HepG2 (cell line): ENCODE data around the gene PLAC9. TPM values are rescaled to one million over a fixed set of nuclear protein-coding genes. Genes with fewer than 3 reads are reported as not detected.
A peak's percentile ranks its signal among the peaks of the same experiment; 100 is the strongest.

Source experiments
- ATAC-seq: fragments of 200-7000 bp; cut with Tn5 transposase; 3 replicates; pipeline ENCODE4 v1.9.1; 2020; ENCODE audit warnings: mild to moderate bottlenecking, moderate library complexity
- BruUV-seq: library from RNA; stranded (reverse); fragments of 400-500 nt; replicated peaks from 2 replicates; lab custom pipeline; 2021; lab: Mats Ljungman, UMichigan
- CTCF ChIA-PET: fragments of 300-600 bp; formaldehyde crosslinking; extraction: SDS; loops from one replicate; lab custom pipeline; 2021; ENCODE audit warnings: low total read pairs, inconsistent platforms, low intra/inter-chr PET ratio; lab: Yijun Ruan, JAX
- POLR2A ChIA-PET: fragments of 350-600 bp; sonication (Branson Sonifier 250); formaldehyde crosslinking; loops from one replicate; lab custom pipeline; 2020; ENCODE audit warnings: antibody characterized with exemption, inconsistent platforms; lab: Yijun Ruan, JAX
- DNase-seq: peaks from one replicate; pipeline ENCODE4 v3.0.0-alpha.2; 2015; ENCODE audit warnings: low spot score
- FAIRE-seq: peaks from 3 replicates; lab custom pipeline; 2011; peaks lifted over from hg19 to GRCh38; lab: Jason Lieb, UNC
- H2AFZ ChIP-seq: one replicate; pipeline ENCODE4 v1.6.1; 2011; ENCODE audit warnings: low read length, inconsistent platforms
- H3K27ac ChIP-seq: fragments of 300-600 bp; 3 replicates; pipeline ENCODE4 v1.8.0; 2011; ENCODE audit warnings: mixed run types, mild to moderate bottlenecking, mixed read lengths, low read length, inconsistent platforms; ENCODE audit not compliant: insufficient read depth; ENCODE audit errors: extremely low read length
- H3K27me3 ChIP-seq, 2 experiments: fragments of 200-600 bp in 1 of 2; 2 replicates in 1 of 2; 3 replicates in 1 of 2; pipeline versions ENCODE4 v1.6.0 to v1.8.0; 2011; ENCODE audit warnings: low read length in 2 of 2, mild to moderate bottlenecking in 2 of 2, moderate library complexity in 2 of 2, inconsistent platforms in 1 of 2; ENCODE audit not compliant: insufficient read depth in 2 of 2, control insufficient read depth in 1 of 2
- H3K36me3 ChIP-seq, 2 experiments: fragments of 200-600 bp in 1 of 2; replicated peaks in 1 of 2; 2 replicates in 1 of 2; 3 replicates in 1 of 2; pipeline versions ENCODE4 v1.5.1 to v1.8.0; 2011; ENCODE audit warnings: low read length in 2 of 2, inconsistent platforms in 1 of 2; ENCODE audit not compliant: insufficient read depth in 2 of 2, control insufficient read depth in 1 of 2
- H3K4me1 ChIP-seq: 2 replicates; pipeline ENCODE4 v1.5.1; 2012; ENCODE audit warnings: low read length, inconsistent platforms; ENCODE audit not compliant: insufficient read depth
- H3K4me2 ChIP-seq: 2 replicates; pipeline ENCODE4 v1.6.0; 2011; ENCODE audit warnings: low read depth, low read length, inconsistent platforms
- H3K4me3 ChIP-seq, 3 experiments: fragments of 200-600 bp in 1 of 3; sonication (generic), shearing (Covaris generic) in 1 of 3; replicated peaks in 1 of 3; 2 replicates each; pipeline ENCODE4 v1.5.1; 2011 to 2016; ENCODE audit warnings: low read length in 3 of 3, inconsistent platforms in 2 of 3, low read depth in 2 of 3, mild to moderate bottlenecking in 2 of 3, control low read depth in 1 of 3, mixed read lengths in 1 of 3; ENCODE audit not compliant: insufficient read depth in 1 of 3
- H3K79me2 ChIP-seq: one replicate; pipeline ENCODE4 v1.6.1; 2011; ENCODE audit warnings: low read length, inconsistent platforms; ENCODE audit not compliant: insufficient read depth
- H3K9ac ChIP-seq: 2 replicates; pipeline ENCODE4 v1.6.0; 2011; ENCODE audit warnings: mild to moderate bottlenecking, low read depth, low read length, inconsistent platforms; ENCODE audit not compliant: insufficient read depth
- H3K9me3 ChIP-seq: 2 replicates; pipeline ENCODE4 v1.5.1; 2012; ENCODE audit warnings: mild to moderate bottlenecking, low read length
- H4K20me1 ChIP-seq: 2 replicates; pipeline ENCODE4 v1.6.0; 2011; ENCODE audit warnings: inconsistent platforms, mild to moderate bottlenecking, low read length, moderate library complexity; ENCODE audit not compliant: insufficient read depth
- AGO2 ChIP-seq: fragments of 200-400 bp; formaldehyde crosslinking; optimal IDR thresholded peaks from 2 replicates; pipeline ENCODE3; 2017; ENCODE audit warnings: mild to moderate bottlenecking, low read depth, low read length, moderate library complexity
- GZF1 ChIP-seq: sonication (generic); formaldehyde crosslinking; IDR thresholded peaks from 2 replicates; pipeline ENCODE4 v1.5.1; 2020; ENCODE audit warnings: mild to moderate bottlenecking, missing genetic modification reagents
- HOXA5 ChIP-seq: sonication (generic); formaldehyde crosslinking; IDR thresholded peaks from 2 replicates; pipeline ENCODE4 v1.4.0; 2020; ENCODE audit warnings: missing genetic modification reagents
- MAFG ChIP-seq: sonication (generic); formaldehyde crosslinking; IDR thresholded peaks from 2 replicates; pipeline ENCODE4 v1.5.1; 2020; ENCODE audit warnings: mild to moderate bottlenecking, missing genetic modification reagents
- MATR3 ChIP-seq: sonication (generic); formaldehyde crosslinking; IDR thresholded peaks from 2 replicates; pipeline ENCODE4 v1.4.0; 2020; ENCODE audit warnings: missing genetic modification reagents
- PTBP1 ChIP-seq: fragments of 200-400 bp; formaldehyde crosslinking; IDR thresholded peaks from 2 replicates; pipeline ENCODE4 v1.6.1; 2018; ENCODE audit warnings: low read length, low read depth; ENCODE audit not compliant: poor library complexity, severe bottlenecking
- SALL2 ChIP-seq: sonication (generic); formaldehyde crosslinking; IDR thresholded peaks from 2 replicates; pipeline ENCODE4 v1.8.1; 2023; ENCODE audit warnings: mild to moderate bottlenecking, missing genetic modification reagents, inconsistent platforms
- SETDB1 ChIP-seq: sonication (generic); formaldehyde crosslinking; IDR thresholded peaks from 2 replicates; pipeline ENCODE4 v1.5.1; 2020; ENCODE audit warnings: missing genetic modification reagents, mild to moderate bottlenecking, borderline replicate concordance
- ZFP36 ChIP-seq: fragments of 150-350 bp; IDR thresholded peaks from 2 replicates; pipeline ENCODE4 v1.6.1; 2018; ENCODE audit warnings: borderline replicate concordance, low read length, low read depth; ENCODE audit not compliant: partially characterized antibody
- ZNF205 ChIP-seq: IDR thresholded peaks from 2 replicates; pipeline ENCODE4 v1.6.1; 2018; ENCODE audit warnings: missing biosample characterization, missing genetic modification reagents
- ZNF556 ChIP-seq: sonication (generic); formaldehyde crosslinking; IDR thresholded peaks from 2 replicates; pipeline ENCODE4 v1.4.0; 2020; ENCODE audit warnings: mild to moderate bottlenecking, missing genetic modification reagents, borderline replicate concordance
- ZNF792 ChIP-seq: IDR thresholded peaks from 2 replicates; pipeline ENCODE4 v1.6.1; 2016
- ZNF878 ChIP-seq: sonication (generic); formaldehyde crosslinking; IDR thresholded peaks from 2 replicates; pipeline ENCODE4 v1.8.1; 2023; ENCODE audit warnings: mild to moderate bottlenecking, missing genetic modification reagents, moderate library complexity
- ZSCAN31 ChIP-seq: sonication (generic); formaldehyde crosslinking; IDR thresholded peaks from 2 replicates; pipeline ENCODE4 v1.5.0; 2020; ENCODE audit warnings: low read depth, mild to moderate bottlenecking, missing genetic modification reagents
- WGBS: methylation state at CpG from one replicate; pipeline ENCODE4 v1.1.6; 2017; ENCODE audit warnings: low lambda C conversion rate; 5-methylcytosine and 5-hydroxymethylcytosine counted together
- in situ Hi-C: cut with HindIII; loops from 2 replicates; pipeline ENCODE4 v1.10.0; 2017; ENCODE audit warnings: low pct_unique_long_range_greater_than_20kb; ENCODE audit not compliant: extremely low pct_ligation_motif_present
- intact Hi-C: fragments of 100-400 bp; cut with micrococcal nuclease; formaldehyde crosslinking; loops from one replicate; pipeline ENCODE4 v1.10.0; 2022; ENCODE audit not compliant: unreplicated experiment
- polyA plus RNA-seq, 8 experiments: library from polyadenylated mRNA; depleted of rRNA in 3 of 8; stranded (reverse) in 7 of 8; unstranded in 1 of 8; fragments of >200 nt; fragmentation: Illumina TruSeq in 4 of 8; extraction: Trizol in 4 of 8; gene quantifications; 2 replicates each; pipeline versions ENCODE4 v1.2.1 to v1.2.3, GENCODE V29; 2011 to 2016; ENCODE audit warnings: low read depth in 4 of 8, missing spikeins in 1 of 8, mixed read lengths in 1 of 8; ENCODE audit not compliant: insufficient read depth in 1 of 8
- total RNA-seq, 5 experiments: library from RNA; depleted of rRNA; stranded (reverse); fragments of >200 nt; fragmentation: Illumina TruSeq; extraction: Trizol; gene quantifications; 2 replicates each; pipeline ENCODE4 v1.2.3, GENCODE V29; 2016; ENCODE audit warnings: low read depth in 1 of 5
- TF ChIP-seq, protein P1 (sequence below): sonication (generic); formaldehyde crosslinking; IDR thresholded peaks from 2 replicates; pipeline ENCODE4 v1.5.0; 2020; ENCODE audit warnings: mild to moderate bottlenecking, missing genetic modification reagents
- TF ChIP-seq, protein P2 (sequence below): IDR thresholded peaks from 2 replicates; pipeline ENCODE4 v1.6.1; 2016; ENCODE audit warnings: mild to moderate bottlenecking, missing biosample characterization, missing genetic modification reagents
- TF ChIP-seq, protein P3 (sequence below): fragments of 450-650 bp; IDR thresholded peaks from 2 replicates; pipeline ENCODE4 v1.6.1; 2017

Gene PLAC9
- total and polyA plus RNA-seq, 2 of the 13 experiments (the other 11 are each of a cell fraction or from before 2014, with no cell fraction given) = not detected

- TF ChIP-seq, protein P1, sequence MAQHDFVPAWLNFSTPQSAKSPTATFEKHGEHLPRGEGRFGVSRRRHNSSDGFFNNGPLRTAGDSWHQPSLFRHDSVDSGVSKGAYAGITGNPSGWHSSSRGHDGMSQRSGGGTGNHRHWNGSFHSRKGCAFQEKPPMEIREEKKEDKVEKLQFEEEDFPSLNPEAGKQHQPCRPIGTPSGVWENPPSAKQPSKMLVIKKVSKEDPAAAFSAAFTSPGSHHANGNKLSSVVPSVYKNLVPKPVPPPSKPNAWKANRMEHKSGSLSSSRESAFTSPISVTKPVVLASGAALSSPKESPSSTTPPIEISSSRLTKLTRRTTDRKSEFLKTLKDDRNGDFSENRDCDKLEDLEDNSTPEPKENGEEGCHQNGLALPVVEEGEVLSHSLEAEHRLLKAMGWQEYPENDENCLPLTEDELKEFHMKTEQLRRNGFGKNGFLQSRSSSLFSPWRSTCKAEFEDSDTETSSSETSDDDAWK (CRISPR knock-in tag) = no peak
- TF ChIP-seq MATR3 (CRISPR knock-in tag) (no peak), ZFP36 (no peak), ZNF878 (no peak), ZSCAN31 (CRISPR knock-in tag) (no peak), AGO2 (peak; percentile 76), SALL2 (CRISPR knock-in tag) (0 out of 2 replicates have a peak, but pooled peaks have one; percentile 25), ZNF205 (CRISPR knock-in tag) (no peak), ZNF792 (CRISPR knock-in tag) (no peak)
These were observed 11.7 kb downstream of the PLAC9 start (continued) for GRCh38 chr10:80144067-80144695.

DNA sequence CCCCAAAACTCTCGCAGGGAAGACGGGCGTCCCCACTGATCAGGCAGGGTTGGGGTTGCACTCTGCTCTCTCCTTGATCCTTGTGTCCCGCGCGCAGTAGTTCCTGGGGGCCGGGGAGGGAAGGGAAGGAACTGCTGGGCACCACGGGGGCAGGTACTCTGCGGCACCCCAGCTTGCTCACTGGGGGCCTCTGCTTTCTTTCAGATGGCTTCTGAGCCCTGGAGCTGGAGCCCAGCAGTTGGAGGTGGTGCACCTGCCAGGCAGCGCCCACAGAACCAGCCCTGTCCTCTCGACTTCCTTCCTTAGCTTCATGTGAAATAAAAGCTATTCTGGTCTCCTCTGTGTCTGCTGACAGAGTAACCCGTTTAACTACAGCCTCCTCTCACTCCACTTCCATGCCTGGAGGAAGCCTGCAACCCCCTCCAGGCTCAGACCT is 12.2 kb downstream of the PLAC9 start:
- in situ Hi-C loops = loop anchor here (5.0 kb wide), 1 partner anchor 78 kb away; no protein-coding TSS in a partner anchor
- ChIA-PET CTCF (interaction anchor here (1.7 to 2.6 kb wide), 2 partner anchors 17 to 77 kb away, joined by 4 to 18 read pairs; no protein-coding TSS in a partner anchor), POLR2A (interaction anchor here (1.2 to 1.4 kb wide), 2 partner anchors 61 to 77 kb away, joined by 3 read pairs; partner anchors contain the start of gene ANXA11)
- intact Hi-C loops = loop anchor here (10.0 kb wide), 1 partner anchor 60 kb away; the partner anchor contains the start of gene ANXA11
- Histone ChIP-seq H2AFZ (no peak overlapping the region), H3K27me3 (0 out of 5 replicates have a peak, but pooled peaks cover 0 to 4% of the 10 kb centered on the region in 2 experiments), H3K9me3 (no peaks in the 10 kb centered on the region), H4K20me1 (no peaks in the 10 kb centered on the region), H3K27ac (no peak overlapping the region), H3K4me1 (peaks cover 30% of the 10 kb centered on the region), H3K36me3 (no peaks in the 10 kb centered on the region), H3K4me3 (no peak overlapping the region), H3K79me2 (no peaks in the 10 kb centered on the region), H3K4me2 (no peak overlapping the region), H3K9ac (no peak overlapping the region)
- TF ChIP-seq GZF1 = no peak
- no peak for TF ChIP-seq ZNF556 (CRISPR knock-in tag)
- TF ChIP-seq, protein P2, sequence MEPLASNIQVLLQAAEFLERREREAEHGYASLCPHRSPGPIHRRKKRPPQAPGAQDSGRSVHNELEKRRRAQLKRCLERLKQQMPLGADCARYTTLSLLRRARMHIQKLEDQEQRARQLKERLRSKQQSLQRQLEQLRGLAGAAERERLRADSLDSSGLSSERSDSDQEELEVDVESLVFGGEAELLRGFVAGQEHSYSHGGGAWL (CRISPR knock-in tag) = no peak
- no peak for TF ChIP-seq MAFG (CRISPR knock-in tag)
- TF ChIP-seq SETDB1 = no peak
- TF ChIP-seq PTBP1 = no peak
- TF ChIP-seq HOXA5 = no peak
- TF ChIP-seq, protein P3, sequence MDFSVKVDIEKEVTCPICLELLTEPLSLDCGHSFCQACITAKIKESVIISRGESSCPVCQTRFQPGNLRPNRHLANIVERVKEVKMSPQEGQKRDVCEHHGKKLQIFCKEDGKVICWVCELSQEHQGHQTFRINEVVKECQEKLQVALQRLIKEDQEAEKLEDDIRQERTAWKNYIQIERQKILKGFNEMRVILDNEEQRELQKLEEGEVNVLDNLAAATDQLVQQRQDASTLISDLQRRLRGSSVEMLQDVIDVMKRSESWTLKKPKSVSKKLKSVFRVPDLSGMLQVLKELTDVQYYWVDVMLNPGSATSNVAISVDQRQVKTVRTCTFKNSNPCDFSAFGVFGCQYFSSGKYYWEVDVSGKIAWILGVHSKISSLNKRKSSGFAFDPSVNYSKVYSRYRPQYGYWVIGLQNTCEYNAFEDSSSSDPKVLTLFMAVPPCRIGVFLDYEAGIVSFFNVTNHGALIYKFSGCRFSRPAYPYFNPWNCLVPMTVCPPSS = no peak
- DNase-seq = no peak
- WGBS = 7% methylated on average over 5 of the region's 12 CpGs
- ATAC-seq = peak; percentile 10; the same call in 2 of the 3 replicates
- no TSS peak for BruUV-seq
- no peak for FAIRE-seq
